RPMI8226 (cell line): ENCODE measurements around the gene COCH.
"Not testable (repeated sequence)": the region's sequence is repeated elsewhere in the genome, so short reads cannot be mapped to it uniquely, and the experiment has no call there.

Experiments used
- DNase-seq: peaks from one replicate; pipeline ENCODE4 v3.0.0-alpha.2; 2015

COCH gene

GRCh38 chr14:30933937-30934336 lies 59.6 kb downstream of the COCH start:
- DNase-seq = not testable (repeated sequence)

DNA sequence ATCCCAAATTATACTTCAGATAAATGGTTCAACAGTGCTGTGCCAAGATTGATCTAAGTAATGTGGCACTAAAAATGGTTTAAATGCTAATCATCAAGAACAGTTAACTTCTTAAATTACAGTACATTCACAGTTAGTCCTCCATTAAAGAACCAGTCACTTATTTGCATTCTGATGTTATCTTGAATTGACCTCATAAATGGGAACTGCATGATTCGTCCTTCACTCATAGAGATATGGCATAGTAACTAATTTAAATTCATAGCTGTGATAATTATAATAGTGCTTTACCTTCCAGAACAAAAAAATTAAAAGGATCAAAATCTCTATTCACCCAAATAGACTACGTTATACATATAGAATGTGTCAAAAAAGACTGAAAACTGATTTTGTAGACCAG lies 61.1 kb downstream of the COCH start:
- no peak for DNase-seq

DNA sequence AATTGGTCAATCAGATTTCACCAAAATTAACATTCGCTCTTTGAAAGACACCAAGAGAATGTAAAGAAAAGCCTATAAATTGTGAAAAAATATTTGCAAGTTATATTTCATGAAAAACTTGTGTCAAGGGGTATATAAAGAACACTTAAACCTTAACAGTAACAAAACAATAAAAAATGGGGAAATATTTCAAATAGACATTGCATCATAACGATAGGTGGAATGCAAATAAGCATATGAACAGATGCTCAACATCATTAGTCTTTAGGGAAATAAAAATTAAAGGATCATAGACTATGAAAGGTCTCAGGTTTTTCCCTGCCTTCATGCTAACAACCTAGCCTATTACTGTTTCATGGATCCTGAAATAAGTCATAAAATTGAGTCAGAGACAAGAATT lies 64.3 kb downstream of the COCH start:
- DNase-seq = no peak
